Gastrocnemius medialis (tissue), 4 donors: ENCODE data around the gene GRID2. TPM values are rescaled to one million over a fixed set of nuclear protein-coding genes. Genes with fewer than 3 reads are reported as not detected.

ENCODE experiments used
- ATAC-seq, 2 donors: fragments of 150-250 bp; one replicate each; pipeline ENCODE4 v1.9.1; 2016
- DNase-seq, 2 donors: peaks; one replicate each; pipeline ENCODE4 v3.0.0-alpha.2; 2019
- H3K27ac ChIP-seq, 4 donors: fragments of 200-600 bp; sonication (generic); 1 replicate in 1 of 4; 2 replicates in 3 of 4; pipeline ENCODE4 v1.5.1; 2016 to 2018; ENCODE audit warnings: mild to moderate bottlenecking in 2 of 4, moderate library complexity in 1 of 4
- H3K27me3 ChIP-seq, 3 donors: fragments of 200-600 bp; sonication (generic) in 2 of 3; 1 replicate in 1 of 3; 2 replicates in 2 of 3; pipeline versions ENCODE4 v1.5.1 to v1.6.0; 2016 to 2019; ENCODE audit warnings: mild to moderate bottlenecking in 1 of 3, moderate library complexity in 1 of 3
- H3K36me3 ChIP-seq, 2 donors: fragments of 200-600 bp; sonication (generic) in 1 of 2; one replicate each; pipeline ENCODE4 v1.5.1; 2017 to 2018
- H3K4me1 ChIP-seq, 2 donors: fragments of 200-600 bp; sonication (generic) in 1 of 2; one replicate each; pipeline ENCODE4 v1.5.1; 2016 to 2017; ENCODE audit warnings: mild to moderate bottlenecking in 2 of 2
- H3K4me3 ChIP-seq, 4 donors: fragments of 200-600 bp; sonication (generic) in 3 of 4; 1 replicate in 1 of 4; 2 replicates in 3 of 4; pipeline ENCODE4 v1.5.1; 2016 to 2019; ENCODE audit warnings: mild to moderate bottlenecking in 2 of 4
- H3K9me3 ChIP-seq, 3 donors: fragments of 200-600 bp; sonication (generic) in 2 of 3; 1 replicate in 1 of 3; 2 replicates in 2 of 3; pipeline ENCODE4 v1.5.1; 2016 to 2019
- POLR2A ChIP-seq, 2 donors: fragments of 450-650 bp; IDR thresholded peaks; one replicate each; pipeline ENCODE4 v1.6.1; 2017; ENCODE audit warnings: antibody characterized with exemption in 2 of 2, mild to moderate bottlenecking in 2 of 2, moderate library complexity in 2 of 2
- in situ Hi-C, 4 donors: fragments of 200-750 bp; cut with MboI; loops; one replicate each; pipeline versions ENCODE4 v1.15.0 to v1.8.0; 2017; ENCODE audit warnings: low sequenced_read_pairs in 4 of 4
- intact Hi-C: fragments of 100-400 bp; cut with DNase I; formaldehyde crosslinking; loops from one replicate; pipeline ENCODE4 v1.15.1; 2023; ENCODE audit warnings: low total_unique reads
- total RNA-seq, 4 donors: library from RNA; depleted of rRNA; stranded (reverse); fragments of >200 nt; gene quantifications; one replicate each; pipeline versions ENCODE4 v1.1.0 to v1.2.3, GENCODE V29; 2016
- TF ChIP-seq, protein P1 (sequence below), 5 experiments: fragments of 450-650 bp in 3 of 5; fragments of 200-600 bp in 2 of 5; sonication (generic) in 2 of 5; IDR thresholded peaks in 4 of 5; conservative IDR thresholded peaks in 1 of 5; 1 replicate in 4 of 5; 2 replicates in 1 of 5; pipeline ENCODE4 v1.5.1; 2016 to 2019; ENCODE audit warnings: antibody characterized with exemption in 5 of 5, mild to moderate bottlenecking in 3 of 5, moderate library complexity in 3 of 5

The GRID2 gene
- total RNA-seq, 4 donors from 2014 or later = not detected

GRCh38 chr4:92359491-92359890 lies 55.7 kb downstream of the GRID2 start:
- intact Hi-C loops (no loop called here), in situ Hi-C loops (no loop called here)
- no peaks in the 10 kb centered on the region for H3K4me1 ChIP-seq
- ATAC-seq (no peak), DNase-seq (no peak)
- no peak overlapping the region for H3K4me3 ChIP-seq
- no peaks in the 10 kb centered on the region for H3K9me3 ChIP-seq
- H3K36me3 ChIP-seq = no peaks in the 10 kb centered on the region
- no peak overlapping the region for H3K27ac ChIP-seq
- TF ChIP-seq, protein P1, sequence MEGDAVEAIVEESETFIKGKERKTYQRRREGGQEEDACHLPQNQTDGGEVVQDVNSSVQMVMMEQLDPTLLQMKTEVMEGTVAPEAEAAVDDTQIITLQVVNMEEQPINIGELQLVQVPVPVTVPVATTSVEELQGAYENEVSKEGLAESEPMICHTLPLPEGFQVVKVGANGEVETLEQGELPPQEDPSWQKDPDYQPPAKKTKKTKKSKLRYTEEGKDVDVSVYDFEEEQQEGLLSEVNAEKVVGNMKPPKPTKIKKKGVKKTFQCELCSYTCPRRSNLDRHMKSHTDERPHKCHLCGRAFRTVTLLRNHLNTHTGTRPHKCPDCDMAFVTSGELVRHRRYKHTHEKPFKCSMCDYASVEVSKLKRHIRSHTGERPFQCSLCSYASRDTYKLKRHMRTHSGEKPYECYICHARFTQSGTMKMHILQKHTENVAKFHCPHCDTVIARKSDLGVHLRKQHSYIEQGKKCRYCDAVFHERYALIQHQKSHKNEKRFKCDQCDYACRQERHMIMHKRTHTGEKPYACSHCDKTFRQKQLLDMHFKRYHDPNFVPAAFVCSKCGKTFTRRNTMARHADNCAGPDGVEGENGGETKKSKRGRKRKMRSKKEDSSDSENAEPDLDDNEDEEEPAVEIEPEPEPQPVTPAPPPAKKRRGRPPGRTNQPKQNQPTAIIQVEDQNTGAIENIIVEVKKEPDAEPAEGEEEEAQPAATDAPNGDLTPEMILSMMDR (IDR thresholded peaks at IDR 0.05 in 4 of 5, conservative IDR thresholded peaks at IDR 0.05 in 1 of 5) = no peak
- no peak for TF ChIP-seq POLR2A (IDR thresholded peaks at IDR 0.05)
- H3K27me3 ChIP-seq = no peaks in the 10 kb centered on the region

GRCh38 chr4:92362028-92362427 lies 58.3 kb downstream of the GRID2 start:
- no peak overlapping the region for H3K4me3 ChIP-seq
- no peak for DNase-seq
- no peaks in the 10 kb centered on the region for H3K27me3 ChIP-seq
- intact Hi-C loops (no loop called here), in situ Hi-C loops (no loop called here)
- H3K9me3 ChIP-seq = no peaks in the 10 kb centered on the region
- ATAC-seq = no peak
- no peaks in the 10 kb centered on the region for H3K4me1 ChIP-seq
- no peak overlapping the region for H3K27ac ChIP-seq
- no peaks in the 10 kb centered on the region for H3K36me3 ChIP-seq
- TF ChIP-seq POLR2A (IDR thresholded peaks at IDR 0.05) = no peak
- TF ChIP-seq, protein P1 (IDR thresholded peaks at IDR 0.05 in 4 of 5, conservative IDR thresholded peaks at IDR 0.05 in 1 of 5) = no peak

DNA sequence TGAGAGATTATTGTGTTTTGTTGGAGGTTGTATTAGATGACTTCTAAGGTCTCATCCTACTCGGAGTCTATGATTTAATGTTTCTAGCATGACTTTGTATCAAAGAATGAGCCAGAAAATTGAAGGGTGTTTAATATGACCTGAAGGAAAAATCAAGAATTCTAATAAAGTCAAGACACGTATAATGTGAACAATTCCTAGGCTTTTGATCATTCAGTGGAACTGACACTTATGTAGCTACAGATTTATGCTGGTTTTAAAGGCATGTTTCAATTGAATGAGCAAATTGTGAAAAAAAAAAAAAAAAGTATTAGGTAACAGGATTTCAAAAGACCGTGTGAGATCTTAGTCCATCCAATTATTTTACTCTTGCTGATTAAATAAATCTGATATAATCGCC lies 64.9 kb downstream of the GRID2 start:
- H3K36me3 ChIP-seq = no peaks in the 10 kb centered on the region
- H3K27ac ChIP-seq = no peak overlapping the region
- DNase-seq (no peak), ATAC-seq (no peak)
- H3K4me3 ChIP-seq = no peak overlapping the region
- no peaks in the 10 kb centered on the region for H3K4me1 ChIP-seq
- intact Hi-C loops (no loop called here), in situ Hi-C loops (no loop called here)
- TF ChIP-seq, protein P1 (IDR thresholded peaks at IDR 0.05 in 4 of 5, conservative IDR thresholded peaks at IDR 0.05 in 1 of 5) = no peak
- TF ChIP-seq POLR2A (IDR thresholded peaks at IDR 0.05) = no peak
- no peaks in the 10 kb centered on the region for H3K27me3 ChIP-seq
- no peaks in the 10 kb centered on the region for H3K9me3 ChIP-seq

GRCh38 chr4:92381616-92382015 lies 77.8 kb downstream of the GRID2 start:
- intact Hi-C loops = no loop called here
- DNase-seq = no peak
- no peak for ATAC-seq
- no peak for TF ChIP-seq POLR2A (IDR thresholded peaks at IDR 0.05)
- TF ChIP-seq, protein P1 (IDR thresholded peaks at IDR 0.05 in 4 of 5, conservative IDR thresholded peaks at IDR 0.05 in 1 of 5) = no peak
- in situ Hi-C loops = no loop called here
- Histone ChIP-seq H3K27ac (no peak overlapping the region), H3K4me1 (no peaks in the 10 kb centered on the region), H3K36me3 (no peaks in the 10 kb centered on the region), H3K9me3 (no peaks in the 10 kb centered on the region), H3K4me3 (no peak overlapping the region), H3K27me3 (no peaks in the 10 kb centered on the region)

DNA sequence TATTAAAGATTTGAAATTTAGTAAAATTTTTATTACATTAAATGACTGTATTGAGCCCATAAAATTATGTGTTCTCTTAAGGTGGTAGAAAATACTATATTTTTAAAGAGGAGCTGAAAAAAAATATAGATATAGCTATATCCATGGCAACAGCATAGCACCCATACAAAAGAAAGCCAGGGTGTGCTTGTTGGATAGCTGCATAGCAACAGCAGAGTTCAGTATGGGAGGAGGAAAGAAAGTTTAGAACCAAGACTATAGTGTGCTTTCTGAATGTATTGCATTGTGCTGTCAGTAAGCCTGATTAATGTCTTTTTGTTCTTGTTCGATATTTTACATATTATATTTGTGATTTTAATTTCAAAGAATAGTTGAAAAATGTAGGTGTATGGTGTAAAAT lies 78.4 kb downstream of the GRID2 start:
- intact Hi-C loops = no loop called here
- in situ Hi-C loops = no loop called here
- DNase-seq = no peak
- Histone ChIP-seq H3K27ac (no peak overlapping the region), H3K27me3 (no peaks in the 10 kb centered on the region), H3K36me3 (no peaks in the 10 kb centered on the region), H3K4me3 (no peak overlapping the region), H3K9me3 (no peaks in the 10 kb centered on the region), H3K4me1 (no peaks in the 10 kb centered on the region)
- TF ChIP-seq, protein P1 (IDR thresholded peaks at IDR 0.05 in 4 of 5, conservative IDR thresholded peaks at IDR 0.05 in 1 of 5) = no peak
- no peak for TF ChIP-seq POLR2A (IDR thresholded peaks at IDR 0.05)
- ATAC-seq = no peak
